HUES48 (cell line): ENCODE measurements around the gene NR2C2.
"Not testable (repeated sequence)": the region's sequence is repeated elsewhere in the genome, so short reads cannot be mapped to it uniquely, and the experiment has no call there.

ENCODE experiments used
- H3K27ac ChIP-seq: one replicate; pipeline ENCODE4 v1.7.0; 2013; ENCODE audit warnings: low read depth, low read length, inconsistent platforms
- H3K27me3 ChIP-seq: 2 replicates; pipeline ENCODE4 v1.6.1; 2013; ENCODE audit warnings: mild to moderate bottlenecking, low read length; ENCODE audit not compliant: control insufficient read depth, insufficient read depth
- H3K36me3 ChIP-seq: 2 replicates; pipeline ENCODE4 v1.6.1; 2013; ENCODE audit warnings: low read length; ENCODE audit not compliant: control insufficient read depth, insufficient read depth
- H3K4me1 ChIP-seq: 2 replicates; pipeline ENCODE4 v1.6.1; 2013; ENCODE audit warnings: mild to moderate bottlenecking, low read length; ENCODE audit not compliant: control insufficient read depth, insufficient read depth
- H3K4me3 ChIP-seq: 2 replicates; pipeline ENCODE4 v1.5.1; 2013; ENCODE audit warnings: mild to moderate bottlenecking, low read depth, low read length
- H3K9ac ChIP-seq: 2 replicates; pipeline ENCODE4 v1.6.1; 2013; ENCODE audit warnings: mild to moderate bottlenecking, low read depth, low read length, moderate library complexity
- H3K9me3 ChIP-seq: 2 replicates; pipeline ENCODE4 v1.6.1; 2013; ENCODE audit warnings: low read length; ENCODE audit not compliant: control insufficient read depth, insufficient read depth

Gene NR2C2

GRCh38 chr3:14947100-14947885 lies at the start of gene NR2C2:
TSS of gene NR2C2 (plus strand) at chr3:14947583. CDS start at chr3:15003915, 56,332 bp downstream.
- Histone ChIP-seq H3K27me3 (no peaks in the 10 kb centered on the region), H3K27ac (peak within 1 kb of the TSS; percentile 100), H3K4me3 (peak within 1 kb of the TSS; percentile 97), H3K9me3 (no peaks in the 10 kb centered on the region), H3K36me3 (peaks cover 43% of the 10 kb centered on the region), H3K4me1 (peaks cover 11% of the 10 kb centered on the region), H3K9ac (peak within 1 kb of the TSS; percentile 95)

- no peak overlapping the region for H3K27ac ChIP-seq
- H3K4me1 ChIP-seq, result peaks cover 17% of the 10 kb centered on the region
- H3K9me3 ChIP-seq, result no peaks in the 10 kb centered on the region
- H3K36me3 ChIP-seq, result no peaks in the 10 kb centered on the region
- no peak overlapping the region for H3K9ac ChIP-seq
- no peak overlapping the region for H3K4me3 ChIP-seq
- no peaks in the 10 kb centered on the region for H3K27me3 ChIP-seq
Measured at GRCh38 chr3:14898929-14899328, 48.5 kb upstream of the NR2C2 start.

GRCh38 chr3:14899993-14900618 lies 47.3 kb upstream of the NR2C2 start:
- peaks cover 17% of the 10 kb centered on the region for H3K4me1 ChIP-seq
- no peaks in the 10 kb centered on the region; the same call in 1 of the 2 replicates for H3K9me3 ChIP-seq
- peak overlapping the region; percentile 36 for H3K27ac ChIP-seq
- no peak overlapping the region for H3K9ac ChIP-seq
- H3K4me3 ChIP-seq, result no peak overlapping the region
- H3K36me3 ChIP-seq, result no peaks in the 10 kb centered on the region
- H3K27me3 ChIP-seq, result no peaks in the 10 kb centered on the region

GRCh38 chr3:14900881-14901873 lies 46.2 kb upstream of the NR2C2 start:
- no peak overlapping the region for H3K4me3 ChIP-seq
- no peaks in the 10 kb centered on the region; the same call in 1 of the 2 replicates for H3K9me3 ChIP-seq
- H3K4me1 ChIP-seq, result peaks cover 17% of the 10 kb centered on the region
- no peaks in the 10 kb centered on the region for H3K27me3 ChIP-seq
- H3K36me3 ChIP-seq, result no peaks in the 10 kb centered on the region
- no peak overlapping the region for H3K9ac ChIP-seq
- no peak overlapping the region for H3K27ac ChIP-seq

- peaks cover 17% of the 10 kb centered on the region for H3K4me1 ChIP-seq
- no peak overlapping the region for H3K4me3 ChIP-seq
- H3K27me3 ChIP-seq, result no peaks in the 10 kb centered on the region
- no peak overlapping the region for H3K27ac ChIP-seq
- no peak overlapping the region for H3K9ac ChIP-seq
- no peaks in the 10 kb centered on the region; the same call in 1 of the 2 replicates for H3K9me3 ChIP-seq
- H3K36me3 ChIP-seq, result no peaks in the 10 kb centered on the region
Measured at GRCh38 chr3:14902719-14903118, 44.7 kb upstream of the NR2C2 start.

GRCh38 chr3:14903501-14903900 lies 43.9 kb upstream of the NR2C2 start:
- not testable (repeated sequence) for H3K9me3 ChIP-seq, H3K9ac ChIP-seq, H3K27me3 ChIP-seq, H3K27ac ChIP-seq, H3K4me3 ChIP-seq, H3K36me3 ChIP-seq
- H3K4me1 ChIP-seq, result peaks cover 17% of the 10 kb centered on the region

- Histone ChIP-seq H3K36me3 (no peaks in the 10 kb centered on the region), H3K4me3 (no peak overlapping the region), H3K4me1 (peaks cover 13% of the 10 kb centered on the region), H3K9me3 (no peaks in the 10 kb centered on the region; the same call in 1 of the 2 replicates), H3K9ac (no peak overlapping the region), H3K27ac (no peak overlapping the region), H3K27me3 (no peaks in the 10 kb centered on the region)
Measured at GRCh38 chr3:14905055-14905657, 42.2 kb upstream of the NR2C2 start.

GRCh38 chr3:14906355-14906971 lies 40.9 kb upstream of the NR2C2 start:
- Histone ChIP-seq H3K9ac (no peak overlapping the region), H3K27me3 (no peaks in the 10 kb centered on the region), H3K27ac (no peak overlapping the region), H3K4me1 (no peaks in the 10 kb centered on the region), H3K4me3 (no peak overlapping the region), H3K36me3 (no peaks in the 10 kb centered on the region), H3K9me3 (no peaks in the 10 kb centered on the region; the same call in 1 of the 2 replicates)

GRCh38 chr3:14907043-14907966 lies 40.1 kb upstream of the NR2C2 start:
- no peaks in the 10 kb centered on the region for H3K4me1 ChIP-seq

More at GRCh38 chr3:14907043-14907966, 40.1 kb upstream of the NR2C2 start:
- Histone ChIP-seq H3K4me3 (no peak overlapping the region), H3K27ac (no peak overlapping the region), H3K9ac (no peak overlapping the region), H3K9me3 (no peaks in the 10 kb centered on the region; the same call in 1 of the 2 replicates), H3K36me3 (no peaks in the 10 kb centered on the region), H3K27me3 (no peaks in the 10 kb centered on the region)
